Kidney (tissue), 14 donors: ENCODE data around the gene RALGPS1. TPM values are rescaled to one million over a fixed set of nuclear protein-coding genes. Genes with fewer than 3 reads are reported as not detected.
A peak's percentile ranks its signal among the peaks of the same experiment; 100 is the strongest.

Source experiments
- DNase-seq, 5 donors: peaks; one replicate each; pipeline ENCODE4 v3.0.0-alpha.2; 2013 to 2020
- FAIRE-seq: peaks from 2 replicates; lab custom pipeline; 2012; peaks lifted over from hg19 to GRCh38; lab: Jason Lieb, UNC
- H3K27ac ChIP-seq, 2 donors: one replicate each; pipeline ENCODE4 v1.7.0; 2013; ENCODE audit warnings: low read depth in 2 of 2, low read length in 2 of 2, inconsistent platforms in 1 of 2
- H3K27me3 ChIP-seq: one replicate; pipeline ENCODE4 v1.7.1; 2013; ENCODE audit warnings: low read length, inconsistent platforms; ENCODE audit not compliant: control insufficient read depth, insufficient read depth
- H3K36me3 ChIP-seq, 3 donors: one replicate each; pipeline versions ENCODE4 v1.7.0 to v1.7.1; 2013; ENCODE audit warnings: low read length in 3 of 3, control low read depth in 1 of 3, inconsistent platforms in 1 of 3; ENCODE audit not compliant: insufficient read depth in 3 of 3, control insufficient read depth in 2 of 3
- H3K4me1 ChIP-seq, 3 donors: one replicate each; pipeline versions ENCODE4 v1.7.0 to v1.7.1; 2013; ENCODE audit warnings: low read length in 3 of 3, inconsistent platforms in 1 of 3, low read depth in 1 of 3; ENCODE audit not compliant: control insufficient read depth in 2 of 3, insufficient read depth in 2 of 3
- H3K4me3 ChIP-seq, 3 donors: one replicate each; pipeline versions ENCODE4 v1.7.0 to v1.8.1; 2013; ENCODE audit warnings: low read length in 3 of 3, control low read depth in 1 of 3, inconsistent platforms in 1 of 3
- H3K9ac ChIP-seq, 3 donors: one replicate each; pipeline versions ENCODE4 v1.7.0 to v1.7.1; 2013; ENCODE audit warnings: low read length in 3 of 3, control low read depth in 1 of 3, inconsistent platforms in 1 of 3
- H3K9me3 ChIP-seq, 3 donors: one replicate each; pipeline versions ENCODE4 v1.7.0 to v1.7.1; 2013; ENCODE audit warnings: low read length in 3 of 3, control low read depth in 1 of 3, inconsistent platforms in 1 of 3; ENCODE audit not compliant: control insufficient read depth in 2 of 3, insufficient read depth in 1 of 3
- intact Hi-C: fragments of 100-400 bp; cut with DNase I; formaldehyde crosslinking; loops from one replicate; pipeline ENCODE4 v1.11.1; 2022
- polyA plus RNA-seq: library from polyadenylated mRNA; stranded (reverse); fragments of 350-450 nt; fragmentation: Illumina TruSeq; extraction: RNeasy Lipid Tissue Mini Kit (QIAGEN cat#74804); gene quantifications from one replicate; pipeline ENCODE4 v1.2.3, GENCODE V29; 2014; ENCODE audit warnings: low read depth, low replicate concordance; ENCODE audit not compliant: insufficient read depth
- total RNA-seq: library from RNA; stranded (reverse); fragmentation: NEBNext Ultra II Directional; extraction: Animal tissue kit (Norgen Biotek cat#: 25700); gene quantifications from one replicate; pipeline ENCODE4 v1.2.1, GENCODE V29; 2021
- TF ChIP-seq, protein P1 (sequence below): IDR thresholded peaks from 3 replicates; pipeline ENCODE4 v1.5.1; 2012; ENCODE audit warnings: mild to moderate bottlenecking, moderate library complexity, borderline replicate concordance; ENCODE audit not compliant: insufficient read depth; ENCODE audit errors: extremely low read depth
- donor health status: control.
- donor health status: control.
- donor health status: control.
- donor health status: control.
- donor health status: control.
- donor health status: DM: yes; HTN: yes; CAD: no.
- donor health status: Normal renal cell carcinoma (clear cell type).

The RALGPS1 gene
- total and polyA plus RNA-seq, 2 donors from 2014 or later, result 9.4 to 25.2 TPM

DNA sequence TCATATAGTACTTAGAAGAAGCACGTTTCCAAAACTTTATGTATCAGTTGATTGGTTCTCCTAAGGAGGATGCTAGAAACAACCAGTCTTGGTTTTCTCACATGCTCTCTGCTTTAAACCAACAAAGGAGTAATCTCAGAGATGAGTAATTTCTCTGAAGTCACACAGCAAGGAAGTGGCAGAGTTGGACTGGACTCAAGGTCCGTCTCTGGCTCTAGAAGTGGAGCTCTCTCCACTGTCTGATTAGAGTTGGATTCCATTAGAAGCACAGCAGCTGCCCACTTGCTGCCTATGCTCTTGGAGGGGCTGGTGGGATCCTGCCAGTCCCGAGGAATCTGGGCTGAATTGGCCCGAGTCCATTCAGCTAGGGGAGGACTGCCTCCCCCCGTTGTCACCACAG, 21.0 kb downstream of the RALGPS1 start:
- Histone ChIP-seq H3K9me3 (no peaks in the 10 kb centered on the region), H3K9ac (no peak overlapping the region), H3K4me1 (peaks cover 0 to 5% (median 0%) of the 10 kb centered on the region in 3 donors), H3K36me3 (peaks cover 0 to 2% (median 0%) of the 10 kb centered on the region in 3 donors), H3K4me3 (no peak overlapping the region), H3K27ac (no peak overlapping the region), H3K27me3 (no peaks in the 10 kb centered on the region)
- TF ChIP-seq, protein P1, sequence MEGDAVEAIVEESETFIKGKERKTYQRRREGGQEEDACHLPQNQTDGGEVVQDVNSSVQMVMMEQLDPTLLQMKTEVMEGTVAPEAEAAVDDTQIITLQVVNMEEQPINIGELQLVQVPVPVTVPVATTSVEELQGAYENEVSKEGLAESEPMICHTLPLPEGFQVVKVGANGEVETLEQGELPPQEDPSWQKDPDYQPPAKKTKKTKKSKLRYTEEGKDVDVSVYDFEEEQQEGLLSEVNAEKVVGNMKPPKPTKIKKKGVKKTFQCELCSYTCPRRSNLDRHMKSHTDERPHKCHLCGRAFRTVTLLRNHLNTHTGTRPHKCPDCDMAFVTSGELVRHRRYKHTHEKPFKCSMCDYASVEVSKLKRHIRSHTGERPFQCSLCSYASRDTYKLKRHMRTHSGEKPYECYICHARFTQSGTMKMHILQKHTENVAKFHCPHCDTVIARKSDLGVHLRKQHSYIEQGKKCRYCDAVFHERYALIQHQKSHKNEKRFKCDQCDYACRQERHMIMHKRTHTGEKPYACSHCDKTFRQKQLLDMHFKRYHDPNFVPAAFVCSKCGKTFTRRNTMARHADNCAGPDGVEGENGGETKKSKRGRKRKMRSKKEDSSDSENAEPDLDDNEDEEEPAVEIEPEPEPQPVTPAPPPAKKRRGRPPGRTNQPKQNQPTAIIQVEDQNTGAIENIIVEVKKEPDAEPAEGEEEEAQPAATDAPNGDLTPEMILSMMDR, result no peak
- no peak for DNase-seq
- no peak for FAIRE-seq
- intact Hi-C loops, result no loop called here

DNA sequence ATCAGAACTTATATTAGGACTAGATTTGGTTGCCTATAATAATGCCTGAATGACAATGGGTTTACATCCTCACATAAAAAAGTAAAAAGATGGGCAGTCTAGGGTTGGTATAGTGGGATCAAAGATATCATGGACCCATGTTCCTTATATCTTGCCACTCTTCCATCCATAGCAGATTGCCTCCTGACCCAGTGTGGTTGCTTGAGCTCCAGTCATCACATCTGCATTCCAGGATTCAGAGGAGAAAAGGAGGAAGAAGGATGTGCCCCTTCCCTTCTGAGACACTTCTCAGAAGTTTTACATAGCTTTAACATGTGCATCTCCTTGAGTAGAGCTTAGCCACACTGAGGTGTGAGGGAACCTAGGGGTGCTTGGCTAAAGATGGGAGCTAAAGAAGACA, 22.9 kb downstream of the RALGPS1 start:
- Histone ChIP-seq H3K27ac (no peak overlapping the region), H3K4me3 (no peak overlapping the region), H3K4me1 (peaks cover 0 to 5% (median 0%) of the 10 kb centered on the region in 3 donors), H3K36me3 (no peaks in the 10 kb centered on the region), H3K9me3 (no peaks in the 10 kb centered on the region), H3K9ac (no peak overlapping the region), H3K27me3 (no peaks in the 10 kb centered on the region)
- intact Hi-C loops, result no loop called here
- DNase-seq (no peak), FAIRE-seq (no peak)
- TF ChIP-seq, protein P1, result no peak

DNA sequence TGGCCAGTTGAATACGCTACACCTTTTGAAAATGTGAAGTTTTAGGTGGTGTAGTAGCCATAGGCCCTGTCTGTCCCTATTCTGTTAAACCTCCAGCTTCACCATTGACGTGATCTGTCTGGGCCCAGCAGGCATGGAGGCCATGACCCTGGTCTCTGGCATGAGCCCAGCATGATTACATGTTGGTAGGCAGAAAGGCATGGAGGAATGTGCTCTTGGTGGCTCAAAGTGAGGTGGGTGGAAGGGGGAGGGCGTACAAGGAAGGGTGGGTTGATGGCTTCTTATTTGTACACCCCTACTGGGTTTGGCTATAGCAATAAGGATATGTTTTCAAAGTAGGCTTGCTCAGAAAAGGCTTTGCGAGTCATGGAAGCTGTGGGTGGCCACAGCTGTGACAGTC, 23.7 kb downstream of the RALGPS1 start:
- no peak overlapping the region for H3K9ac ChIP-seq
- peaks cover 0 to 5% (median 0%) of the 10 kb centered on the region in 3 donors for H3K4me1 ChIP-seq
- no peak overlapping the region for H3K4me3 ChIP-seq
- no peaks in the 10 kb centered on the region for H3K36me3 ChIP-seq
- H3K27ac ChIP-seq, result no peak overlapping the region
- H3K27me3 ChIP-seq, result no peaks in the 10 kb centered on the region
- TF ChIP-seq, protein P1, result no peak
- intact Hi-C loops, result no loop called here
- FAIRE-seq (no peak), DNase-seq (no peak)
- H3K9me3 ChIP-seq, result no peaks in the 10 kb centered on the region

DNA sequence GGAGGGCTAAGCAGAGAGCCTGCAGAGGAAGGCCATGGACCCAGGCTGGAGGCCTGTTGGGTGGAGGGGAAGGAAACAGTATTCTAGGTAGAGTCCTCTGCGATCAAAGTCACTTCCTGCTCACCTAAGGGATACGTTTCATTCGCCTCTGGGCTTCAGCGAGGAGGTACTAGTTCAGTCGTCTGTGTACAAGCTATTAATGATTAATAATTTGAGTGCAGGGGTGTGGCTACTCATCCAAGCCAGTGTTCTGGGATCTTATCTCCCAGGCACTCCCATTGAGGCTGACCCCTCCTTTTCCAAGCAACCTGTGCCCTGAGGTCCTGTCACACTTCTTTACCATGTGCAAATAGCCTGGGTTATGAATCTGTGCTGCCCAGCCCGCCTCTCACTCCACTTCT, 25.2 kb downstream of the RALGPS1 start:
- Histone ChIP-seq H3K27me3 (no peaks in the 10 kb centered on the region), H3K36me3 (no peaks in the 10 kb centered on the region), H3K4me3 (no peak overlapping the region), H3K27ac (peak overlapping the region; percentile 44 to 68), H3K4me1 (peaks cover 0 to 5% (median 0%) of the 10 kb centered on the region in 3 donors), H3K9ac (peak overlapping the region in 1 of 3 donors; percentile 1), H3K9me3 (no peaks in the 10 kb centered on the region)
- no peak for FAIRE-seq
- intact Hi-C loops, result loop anchor here (2.0 kb wide), 1 partner anchor 259 kb away; no protein-coding TSS in a partner anchor
- TF ChIP-seq, protein P1, result no peak
- peak in 4 of 5 donors; percentile 31 to 73 (median 59) for DNase-seq
